Measurements from ENCODE around the gene SPHK2. TPM values are rescaled to one million over a fixed set of nuclear protein-coding genes. Genes with fewer than 3 reads are reported as not detected.

Gene SPHK2
- total and polyA plus RNA-seq, 2 of the 8 experiments (the other 6 are each of a cell fraction or from before 2014, with no cell fraction given): 43.9 to 60.9 TPM

DNA sequence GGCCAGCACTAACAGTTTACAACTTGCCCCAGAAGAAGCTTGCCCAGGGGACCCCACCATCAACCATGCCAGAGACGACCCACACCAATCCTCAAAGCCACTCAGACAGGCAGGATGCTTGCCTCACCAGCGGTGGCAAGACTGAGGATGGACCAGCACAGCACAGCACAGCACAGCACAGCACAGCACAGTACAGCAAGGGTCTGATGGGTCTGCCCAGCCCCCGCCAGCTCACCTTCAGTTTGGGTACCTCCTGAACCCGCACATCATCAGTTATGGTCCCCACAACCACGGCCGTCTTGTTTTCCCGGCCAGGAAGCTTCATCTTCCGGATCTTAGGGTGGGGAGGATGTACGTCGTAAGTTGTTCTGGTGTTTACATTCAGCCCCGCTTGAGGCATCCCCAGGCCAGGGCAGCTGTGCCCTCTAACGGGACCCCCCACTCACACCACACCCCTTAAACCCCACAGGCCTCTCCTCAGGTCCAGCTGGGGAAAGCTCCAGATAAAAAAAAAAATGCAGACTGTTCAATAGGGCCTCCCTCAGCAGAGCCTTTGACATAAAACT is 2.7 kb upstream of the SPHK2 start:
- peak overlapping the region in 3 of 4 experiments; percentile 93 to 97 (median 94); a peak in 3 of 8 replicates for H3K4me3 ChIP-seq (ENCODE audit: extremely low read depth in 1 of 4, insufficient read depth in 2 of 4, low read depth in 3 of 4, low read length in 4 of 4)
- no peak overlapping the region for H3K14ac ChIP-seq (ENCODE audit: insufficient read length)
- peaks cover 17 to 32% (median 21%) of the 10 kb centered on the region in 4 experiments for H3K36me3 ChIP-seq (ENCODE audit: control insufficient read depth in 2 of 4, insufficient read depth in 4 of 4, low read length in 3 of 4)
- no peak overlapping the region for H3K23ac ChIP-seq (ENCODE audit: insufficient read length)
- H3K9ac ChIP-seq (replicated peaks in 1 of 4; ENCODE audit: extremely low read depth in 1 of 4, low read depth in 3 of 4, low read length in 3 of 4): peak overlapping the region in 2 of 4 experiments; percentile 13 to 24; a peak in 3 of 7 replicates
- ChIA-PET POLR2A (ENCODE audit: partially characterized antibody) (interaction anchor here (0.6 to 30.9 kb wide), 23 partner anchors 4 to 228 kb away, joined by 3 to 788 read pairs (median 4); partner anchors contain the start of genes CA11, DBP, FAM83E and FUT2), CTCF (ENCODE audit: partially characterized antibody) (interaction anchor here (0.8 to 7.2 kb wide), 6 partner anchors 8 to 254 kb away, joined by 3 to 37 read pairs (median 6); partner anchors contain the start of gene SPACA4)
- no peak overlapping the region; the same call in 1 of the 2 replicates for H4K8ac ChIP-seq (ENCODE audit: extremely low read depth, insufficient read depth, low read length)
- H3K79me2 ChIP-seq (ENCODE audit: control insufficient read depth in 1 of 2, insufficient read depth in 2 of 2, low read length in 2 of 2): peaks cover 20 to 31% of the 10 kb centered on the region in 2 experiments
- DNase-seq (ENCODE audit: low read depth in 1 of 2, low spot score in 2 of 2) (no peak), FAIRE-seq (no peak)
- no peak overlapping the region for H2BK15ac ChIP-seq (ENCODE audit: low read length)
- no peaks in the 10 kb centered on the region for H3K27me3 ChIP-seq (replicated peaks in 1 of 4; ENCODE audit: control insufficient read depth in 3 of 4, extremely low read depth in 1 of 4, insufficient read depth in 3 of 4, low read length in 3 of 4)
- H3K23me2 ChIP-seq (ENCODE audit: low read depth, low read length): peaks cover 4% of the 10 kb centered on the region; the same call in 1 of the 2 replicates
- no peak overlapping the region for H2AK5ac ChIP-seq (ENCODE audit: low read depth, low read length)
- no peak overlapping the region for H3K18ac ChIP-seq (ENCODE audit: extremely low read depth, low read length)
- peaks cover 3 to 45% (median 36%) of the 10 kb centered on the region in 4 experiments for H3K4me1 ChIP-seq (replicated peaks in 1 of 4; ENCODE audit: control insufficient read depth in 3 of 4, insufficient read depth in 4 of 4, low read length in 3 of 4)
- peak overlapping the region; percentile 64 to 84; a peak in 3 of 4 replicates for H3K4me2 ChIP-seq (ENCODE audit: insufficient read depth in 1 of 2, low read depth in 2 of 2, low read length in 2 of 2)
- 0 out of 2 replicates have a peak overlapping the region, but pooled peaks have one; percentile 3 for H2BK5ac ChIP-seq (ENCODE audit: low read depth, low read length)
- H3K79me1 ChIP-seq (ENCODE audit: low read depth, low read length): peaks cover 4% of the 10 kb centered on the region; the same call in 1 of the 2 replicates
- H3K27ac ChIP-seq (ENCODE audit: low read depth, low read length): 0 out of 2 replicates have a peak overlapping the region, but pooled peaks have one; percentile 80
- WGBS, 2 experiments (ENCODE audit: extremely low coverage in 1 of 2, insufficient coverage in 1 of 2, insufficient read length in 1 of 2, insufficient replicate concordance in 2 of 2, low coverage in 1 of 2, low lambda C conversion rate in 2 of 2, missing lambda C conversion rate in 1 of 2): 90% methylated on average over 12 of the region's 12 CpGs; no CpG with 5 or more reads in 1 of the 2 experiments
- no peak overlapping the region for H4K5ac ChIP-seq (ENCODE audit: insufficient read length, low read depth, low read length)
- no peak overlapping the region for H2BK20ac ChIP-seq (ENCODE audit: low read length)
- H4K20me1 ChIP-seq (replicated peaks in 1 of 2; ENCODE audit: control insufficient read depth in 1 of 2, insufficient read depth in 2 of 2, low read length in 2 of 2): peaks cover 25 to 39% of the 10 kb centered on the region in 2 experiments
- H2BK12ac ChIP-seq (ENCODE audit: low read depth, low read length): no peak overlapping the region
- H3K4ac ChIP-seq (replicated peaks; ENCODE audit: insufficient read length, low read depth, low read length): no peak overlapping the region
- no peaks in the 10 kb centered on the region for H3K9me3 ChIP-seq (ENCODE audit: insufficient read depth in 2 of 2, low read depth in 1 of 2, low read length in 1 of 2)
- no peak overlapping the region for H2AFZ ChIP-seq (ENCODE audit: low read length)
- H4K91ac ChIP-seq (replicated peaks; ENCODE audit: insufficient read length, low read length): no peak overlapping the region
- H2BK120ac ChIP-seq (replicated peaks; ENCODE audit: low read depth, low read length): no peak overlapping the region
- TF ChIP-seq CHD2 (IDR thresholded peaks at IDR 0.05; ENCODE audit: low read length): no peak
- peak; percentile 52; the same call in 1 of the 2 replicates for TF ChIP-seq POLR2AphosphoS5 (IDR thresholded peaks at IDR 0.05; ENCODE audit: low read depth, low read length)
- TF ChIP-seq POLR2A (IDR thresholded peaks at IDR 0.05; ENCODE audit: control extremely low read depth in 1 of 2, low read depth in 2 of 2, low read length in 2 of 2): 0 out of 3 replicates have a peak, but pooled peaks of 1 of the 2 experiments have one; percentile 31
- H3K56ac ChIP-seq (replicated peaks; ENCODE audit: insufficient read length, low read depth, low read length): no peak overlapping the region

Measured in H1 (cell line).